ENCODE measurements around the gene TAF1B.

DNA sequence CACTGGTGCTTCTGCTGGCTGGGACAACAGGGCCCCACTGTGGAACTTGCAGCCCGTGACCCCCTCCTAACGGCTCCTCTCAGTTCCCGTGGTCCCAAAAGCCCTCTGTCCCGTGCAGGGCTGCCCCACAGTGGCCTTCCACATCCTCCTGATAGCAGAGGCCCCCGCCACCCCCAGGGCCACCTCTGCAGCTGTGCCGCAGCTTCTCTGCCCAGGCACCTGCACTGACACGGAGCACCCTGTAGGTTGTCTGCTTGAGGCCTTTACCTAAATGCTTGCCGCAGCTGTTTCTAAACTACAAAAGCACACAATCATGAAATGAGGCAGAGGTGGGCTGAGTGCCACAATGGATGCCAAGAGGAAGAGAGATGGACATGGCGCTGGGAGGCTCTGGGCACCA, 94.7 kb downstream of the TAF1B start:
- TF ChIP-seq EZH2 (IDR thresholded peaks at IDR 0.05; ENCODE audit: borderline replicate concordance, low read depth, low read length, poor library complexity, severe bottlenecking) = no peak
- TF ChIP-seq CTCF (conservative IDR thresholded peaks at IDR 0.05; ENCODE audit: low read depth, low read length) = no peak
